ENCODE measurements around the gene TYW1B.
"Not testable (repeated sequence)": the region's sequence is repeated elsewhere in the genome, so short reads cannot be mapped to it uniquely, and the experiment has no call there.

Gene TYW1B

GRCh38 chr7:72668435-72668834 lies 159.6 kb downstream of the TYW1B start:
- not testable (repeated sequence) for H3K27ac ChIP-seq (replicated peaks); DNase-seq (ENCODE audit: low read depth in 1 of 2, low spot score in 1 of 2); H3K4me3 ChIP-seq (replicated peaks; ENCODE audit: insufficient read depth, low read length); H3K27me3 ChIP-seq (ENCODE audit: insufficient read depth, poor library complexity, severe bottlenecking)

- H3K27ac ChIP-seq (replicated peaks); H3K27me3 ChIP-seq (ENCODE audit: insufficient read depth, poor library complexity, severe bottlenecking); H3K4me3 ChIP-seq (replicated peaks; ENCODE audit: insufficient read depth, low read length); DNase-seq (ENCODE audit: low read depth in 1 of 2, low spot score in 1 of 2): not testable (repeated sequence)
Measured at GRCh38 chr7:72667049-72667448, 161.0 kb downstream of the TYW1B start.

GRCh38 chr7:72648574-72648973 lies 179.4 kb downstream of the TYW1B start:
- not testable (repeated sequence) for H3K27ac ChIP-seq (replicated peaks); H3K27me3 ChIP-seq (ENCODE audit: insufficient read depth, poor library complexity, severe bottlenecking); DNase-seq (ENCODE audit: low read depth in 1 of 2, low spot score in 1 of 2); H3K4me3 ChIP-seq (replicated peaks; ENCODE audit: insufficient read depth, low read length)

DNA sequence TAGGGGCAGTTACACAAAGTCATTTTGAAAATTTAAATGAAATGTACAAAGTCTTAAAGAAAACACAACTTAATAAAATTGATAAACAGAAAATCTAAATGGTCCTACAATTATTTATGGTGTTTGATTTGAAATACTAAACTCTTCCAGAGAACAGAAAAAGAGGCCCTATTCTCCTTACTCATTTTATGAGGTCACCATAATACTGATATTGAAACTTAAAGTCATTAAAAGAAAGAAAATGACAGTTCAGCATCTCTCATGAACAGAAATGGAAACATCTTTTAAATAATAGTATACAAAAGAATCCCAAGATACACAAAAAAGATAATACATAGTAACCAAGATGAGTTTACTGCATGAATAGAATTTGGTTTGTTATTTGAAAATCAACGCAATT lies 184.3 kb downstream of the TYW1B start:
- not testable (repeated sequence) for DNase-seq (ENCODE audit: low read depth in 1 of 2, low spot score in 1 of 2); H3K27ac ChIP-seq (replicated peaks); H3K27me3 ChIP-seq (ENCODE audit: insufficient read depth, poor library complexity, severe bottlenecking); H3K4me3 ChIP-seq (replicated peaks; ENCODE audit: insufficient read depth, low read length)

DNA sequence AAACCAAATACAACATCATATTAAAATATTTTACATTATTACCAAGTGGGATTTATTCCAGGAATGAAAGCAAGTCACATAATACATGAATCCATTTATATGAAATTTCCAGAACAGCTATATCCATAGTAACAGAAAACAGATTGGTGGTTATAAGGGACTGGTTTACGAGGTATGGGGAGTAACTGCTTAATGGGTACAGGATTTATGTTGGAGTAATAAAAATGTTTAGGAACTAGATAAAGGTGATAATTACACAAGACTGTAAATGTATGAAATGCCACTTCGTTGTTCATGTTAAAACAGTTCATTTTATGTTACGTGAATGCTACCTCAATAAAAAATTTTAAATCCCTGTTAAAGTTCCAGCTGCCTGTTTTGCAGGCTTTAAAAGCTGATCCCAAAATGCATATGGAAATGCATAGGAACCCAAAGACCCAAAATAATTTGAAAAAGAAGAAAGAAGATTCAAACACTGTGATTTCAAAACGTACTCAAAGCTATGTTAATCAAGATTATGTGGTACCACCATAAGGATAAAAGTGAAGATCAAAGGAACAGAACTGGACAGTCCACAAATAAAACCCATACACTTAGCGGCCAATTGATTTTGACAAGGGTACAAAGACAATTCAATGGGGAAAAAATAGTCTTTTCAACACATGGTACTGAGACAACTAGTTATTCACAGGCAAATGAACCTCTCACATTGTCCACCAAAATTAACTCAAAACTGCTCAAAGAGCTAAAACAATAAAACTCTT lies 186.3 kb downstream of the TYW1B start:
- not testable (repeated sequence) for H3K27me3 ChIP-seq (ENCODE audit: insufficient read depth, poor library complexity, severe bottlenecking); H3K27ac ChIP-seq (replicated peaks); DNase-seq (ENCODE audit: low read depth in 1 of 2, low spot score in 1 of 2); H3K4me3 ChIP-seq (replicated peaks; ENCODE audit: insufficient read depth, low read length)

DNA sequence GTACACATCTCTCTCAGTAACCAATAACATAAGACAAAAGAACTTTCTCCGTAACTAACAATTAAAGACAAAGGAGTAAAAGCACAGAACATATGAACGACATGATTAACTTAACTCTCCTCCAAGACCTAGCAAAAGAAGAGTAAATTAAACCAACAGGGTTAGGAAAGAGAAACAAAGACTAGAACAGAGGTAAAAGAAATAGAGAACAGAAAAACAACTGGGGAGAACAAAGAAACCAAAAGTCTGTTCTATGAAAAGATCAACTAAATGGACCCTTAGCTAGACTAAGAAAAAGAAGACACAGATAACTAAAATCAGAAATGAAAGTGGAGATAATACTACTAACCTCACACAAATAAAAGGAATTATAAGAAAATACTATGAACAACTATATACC lies 187.3 kb downstream of the TYW1B start:
- not testable (repeated sequence) for H3K4me3 ChIP-seq (replicated peaks; ENCODE audit: insufficient read depth, low read length); H3K27me3 ChIP-seq (ENCODE audit: insufficient read depth, poor library complexity, severe bottlenecking); DNase-seq (ENCODE audit: low read depth in 1 of 2, low spot score in 1 of 2); H3K27ac ChIP-seq (replicated peaks)

- H3K4me3 ChIP-seq (replicated peaks; ENCODE audit: insufficient read depth, low read length); DNase-seq (ENCODE audit: low read depth in 1 of 2, low spot score in 1 of 2); H3K27me3 ChIP-seq (ENCODE audit: insufficient read depth, poor library complexity, severe bottlenecking); H3K27ac ChIP-seq (replicated peaks): not testable (repeated sequence)
Measured at GRCh38 chr7:72635273-72635908, 192.6 kb downstream of the TYW1B start.

- not testable (repeated sequence) for DNase-seq (ENCODE audit: low read depth in 1 of 2, low spot score in 1 of 2); H3K4me3 ChIP-seq (replicated peaks; ENCODE audit: insufficient read depth, low read length); H3K27ac ChIP-seq (replicated peaks); H3K27me3 ChIP-seq (ENCODE audit: insufficient read depth, poor library complexity, severe bottlenecking)
Measured at GRCh38 chr7:72632765-72633292, 195.2 kb downstream of the TYW1B start.

- H3K27me3 ChIP-seq (ENCODE audit: insufficient read depth, poor library complexity, severe bottlenecking); DNase-seq (ENCODE audit: low read depth in 1 of 2, low spot score in 1 of 2); H3K4me3 ChIP-seq (replicated peaks; ENCODE audit: insufficient read depth, low read length); H3K27ac ChIP-seq (replicated peaks): not testable (repeated sequence)
Measured at GRCh38 chr7:72628375-72628774, 199.6 kb downstream of the TYW1B start.

- not testable (repeated sequence) for H3K4me3 ChIP-seq (replicated peaks; ENCODE audit: insufficient read depth, low read length); DNase-seq (ENCODE audit: low read depth in 1 of 2, low spot score in 1 of 2); H3K27ac ChIP-seq (replicated peaks); H3K27me3 ChIP-seq (ENCODE audit: insufficient read depth, poor library complexity, severe bottlenecking)
Measured at GRCh38 chr7:72626428-72627011, 201.5 kb downstream of the TYW1B start.

GRCh38 chr7:72625721-72626423 lies 202.1 kb downstream of the TYW1B start:
- DNase-seq (ENCODE audit: low read depth in 1 of 2, low spot score in 1 of 2); H3K27me3 ChIP-seq (ENCODE audit: insufficient read depth, poor library complexity, severe bottlenecking); H3K27ac ChIP-seq (replicated peaks); H3K4me3 ChIP-seq (replicated peaks; ENCODE audit: insufficient read depth, low read length): not testable (repeated sequence)

Data from HL-60 (cell line).